NCI-H1436 treated with DMSO at 0.1 percent for 48 hours (cell line): ENCODE measurements around the gene HEPN1.
"Not testable (repeated sequence)": the region's sequence is repeated elsewhere in the genome, so short reads cannot be mapped to it uniquely, and the experiment has no call there.

Experiments used
- DNase-seq: peaks from one replicate; lab custom pipeline; 2025; lab: John Stamatoyannopoulos, UW

Gene HEPN1

DNA sequence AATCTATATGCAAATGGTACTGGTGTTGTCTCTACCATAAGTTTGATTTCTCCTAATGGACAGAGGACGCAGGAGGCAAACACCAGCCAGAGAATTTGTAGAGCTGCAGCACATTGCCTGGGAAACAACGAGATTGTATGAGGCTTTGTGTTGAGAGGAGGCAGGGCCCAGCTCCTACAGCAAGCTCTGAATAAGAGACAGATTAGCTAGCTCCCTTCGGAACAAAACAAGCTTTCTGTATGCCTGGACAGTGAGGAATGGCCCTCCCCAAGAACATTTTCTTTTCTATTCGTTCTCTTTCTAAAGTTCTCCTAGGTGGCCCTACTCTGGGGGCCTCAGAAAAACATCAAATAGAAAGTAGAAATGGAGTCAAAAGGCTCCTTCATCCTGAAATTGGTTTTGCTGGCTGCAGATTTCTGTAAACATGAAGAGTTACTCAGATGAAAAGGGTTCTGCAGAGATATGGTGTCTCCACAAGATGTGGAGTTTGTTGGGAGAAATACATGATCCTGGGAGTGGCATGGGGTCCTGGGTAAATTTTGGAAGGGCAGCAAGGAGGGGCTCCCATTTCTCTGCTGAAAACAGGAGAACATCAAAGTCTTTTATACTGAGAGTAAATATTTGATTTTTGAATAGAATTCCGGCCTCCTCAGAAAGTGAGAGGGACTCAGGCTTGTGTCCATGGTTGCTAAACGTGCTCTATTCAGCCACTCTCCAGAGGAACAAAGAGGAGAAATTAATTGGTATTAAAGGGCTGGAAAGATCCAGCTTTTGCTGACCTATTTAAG, 23.6 kb downstream of the HEPN1 start:
- no peak for DNase-seq

- DNase-seq, result no peak
Measured at GRCh38 chr11:124943254-124943616, 24.2 kb downstream of the HEPN1 start.

DNA sequence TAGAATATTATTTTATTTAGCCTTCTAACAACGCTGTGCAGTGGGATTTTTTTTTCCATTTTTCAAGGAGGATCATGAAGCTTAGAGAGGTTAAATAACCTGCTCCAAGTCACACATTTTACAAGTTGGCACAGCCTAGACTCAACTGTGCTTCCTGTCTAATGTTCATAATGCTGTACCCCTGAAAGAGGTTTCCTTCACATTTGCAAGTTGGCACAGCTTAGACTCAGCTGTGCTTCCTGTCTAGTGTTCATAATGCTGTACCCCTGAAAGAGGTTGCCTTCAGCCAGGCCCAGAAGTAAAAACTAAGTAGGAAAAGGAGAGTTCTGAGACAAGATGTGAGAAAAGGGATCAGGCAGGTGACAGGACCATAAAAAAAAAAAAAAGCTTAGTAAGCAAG, 24.7 kb downstream of the HEPN1 start:
- DNase-seq, result no peak

DNA sequence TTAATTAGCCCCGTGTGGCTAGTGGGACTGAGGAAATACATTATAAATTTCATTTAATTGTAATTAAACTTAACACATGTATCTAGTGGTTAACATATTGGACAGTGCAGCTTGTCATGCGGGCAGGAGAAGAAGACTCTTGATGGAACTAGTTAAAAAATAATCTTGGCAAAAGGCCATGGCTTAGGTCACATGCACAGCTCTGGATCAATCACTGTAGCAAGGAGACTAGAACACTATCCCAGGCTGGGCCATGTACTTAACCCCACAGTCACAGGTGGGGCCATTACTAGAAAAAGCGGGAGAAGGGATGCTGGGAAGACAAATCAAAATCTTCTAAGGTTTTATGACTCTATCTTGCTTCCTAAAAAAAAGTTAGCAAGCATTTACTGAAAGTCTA, 25.5 kb downstream of the HEPN1 start:
- DNase-seq, result no peak

DNA sequence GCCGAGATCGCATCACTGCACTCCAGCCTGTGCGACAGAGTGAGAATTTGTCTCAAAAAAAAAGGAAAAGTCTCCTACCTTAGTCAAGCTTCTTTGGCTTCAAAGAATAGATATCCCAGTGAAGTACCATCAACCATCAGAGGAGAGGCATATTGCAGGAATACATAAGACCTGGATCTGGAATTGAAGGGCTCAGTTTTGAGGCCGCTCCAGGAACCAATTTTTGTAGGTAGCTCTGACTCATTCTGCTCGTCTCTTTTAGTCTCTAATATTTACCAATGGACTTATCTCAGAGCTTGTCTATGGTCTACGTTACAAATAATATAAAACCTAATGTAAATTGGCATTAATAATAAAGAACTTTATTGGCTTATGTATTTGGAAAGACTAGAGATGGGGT, 26.8 kb downstream of the HEPN1 start:
- no peak for DNase-seq

DNA sequence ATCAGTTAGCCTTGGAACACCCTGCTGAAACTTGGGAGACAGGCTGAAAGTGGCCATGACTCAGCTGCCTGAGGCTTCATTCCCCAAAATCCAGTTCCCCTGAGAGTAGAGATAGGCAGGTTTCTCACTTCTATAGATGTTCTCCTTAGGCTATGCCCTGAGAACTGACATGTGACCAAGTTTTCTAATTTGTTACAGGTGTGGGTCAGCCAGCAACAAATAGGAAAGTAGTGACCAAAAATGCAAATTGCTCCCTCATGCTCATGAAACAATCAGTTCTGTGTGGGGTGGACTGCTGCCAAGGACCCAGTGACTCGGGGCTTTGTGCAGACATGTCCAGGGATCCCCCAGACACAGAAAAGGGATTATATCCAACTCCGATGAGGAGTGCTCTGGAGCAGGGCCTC, 27.7 kb downstream of the HEPN1 start:
- no peak for DNase-seq

DNA sequence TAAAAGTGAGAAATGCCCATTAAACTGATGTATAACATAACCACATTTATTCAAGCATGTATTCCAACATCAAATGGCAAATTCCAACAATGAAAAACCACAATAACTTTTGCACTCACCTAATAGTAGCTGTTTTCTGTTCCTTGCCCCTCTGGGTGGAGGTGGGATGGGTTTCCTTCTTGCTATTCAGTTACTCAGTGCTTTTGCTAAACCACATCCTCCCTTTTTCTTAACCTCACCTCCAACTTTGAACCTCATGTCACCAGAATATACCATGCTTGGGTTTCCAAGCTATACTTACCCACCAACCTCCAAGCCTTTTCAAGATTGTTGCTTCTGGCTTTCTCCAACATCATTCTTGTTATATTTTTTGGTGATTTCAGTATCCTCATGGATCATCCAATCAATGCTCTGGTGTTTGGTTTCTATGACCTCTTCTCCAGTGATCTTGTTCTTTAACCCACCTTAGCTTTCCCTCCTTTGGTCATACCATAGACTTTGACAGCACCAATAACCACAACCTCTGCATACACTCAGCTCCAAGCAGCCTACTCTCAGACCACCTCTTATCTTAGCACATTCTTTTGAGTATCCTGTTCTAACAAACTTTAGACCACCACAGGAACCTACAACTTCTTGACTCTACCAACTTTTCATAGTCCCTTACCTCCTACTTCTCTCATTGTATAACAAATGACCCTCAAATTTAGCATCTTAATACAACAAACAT, 31.7 kb downstream of the HEPN1 start:
- DNase-seq, result no peak

GRCh38 chr11:124951341-124951740, 32.3 kb downstream of the HEPN1 start:
- no peak for DNase-seq

GRCh38 chr11:124953753-124954589, 34.9 kb downstream of the HEPN1 start, which contains the start of gene CCDC15:
CCDC15 (plus strand) TSS chr11:124954202; CDS start chr11:124954733, 531 bp downstream.
- DNase-seq, result peak; percentile 56

GRCh38 chr11:124954590-124954955, 35.5 kb downstream of the HEPN1 start:
- DNase-seq, result no peak

DNA sequence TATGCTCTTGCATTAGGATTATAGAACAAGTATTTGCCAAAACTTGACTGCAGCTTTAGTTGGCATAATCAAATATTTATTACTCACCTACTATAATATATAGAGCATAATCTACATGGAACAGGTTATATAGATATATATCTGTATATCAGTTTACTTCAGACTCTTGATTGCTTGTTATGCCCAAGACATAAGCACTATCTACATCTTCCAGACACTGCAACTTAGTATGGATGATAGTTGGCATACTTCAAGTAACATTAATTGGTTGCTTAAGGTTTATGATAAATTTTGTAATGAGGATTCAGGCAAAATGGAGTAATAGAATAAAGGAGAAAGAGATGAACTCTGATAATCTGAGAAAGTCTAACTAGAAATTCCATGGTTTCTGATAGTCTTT, 36.0 kb downstream of the HEPN1 start:
- DNase-seq, result no peak

DNA sequence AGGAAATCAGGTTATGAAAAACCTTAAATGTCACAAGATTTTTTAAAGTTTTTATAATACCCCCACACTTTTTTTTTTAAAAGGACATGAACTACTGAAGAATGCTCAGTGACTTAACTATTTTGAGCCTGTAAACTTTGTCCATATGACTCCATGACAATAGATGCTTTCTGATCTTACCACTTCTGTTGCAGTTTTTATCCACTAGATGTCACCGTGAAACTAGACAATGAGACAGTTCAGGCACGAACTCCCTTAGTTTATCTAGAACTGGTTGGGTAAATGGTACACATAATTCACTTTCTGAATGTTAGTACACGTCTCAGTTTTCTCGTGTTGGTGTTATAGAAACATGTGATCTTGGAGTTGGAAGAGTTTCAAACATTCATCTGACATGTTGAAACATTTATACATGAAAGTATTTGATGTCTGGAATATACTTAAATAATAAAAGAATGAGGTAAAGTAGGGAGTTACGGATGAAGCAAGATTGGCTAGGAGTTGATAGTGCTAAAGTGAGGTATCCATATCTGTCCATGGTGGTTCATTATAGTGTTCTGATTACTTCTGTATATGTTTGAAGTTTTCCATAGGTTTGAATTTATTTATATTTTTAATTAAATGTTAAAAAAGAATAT, 43.0 kb downstream of the HEPN1 start:
- peak; percentile 10 for DNase-seq

DNA sequence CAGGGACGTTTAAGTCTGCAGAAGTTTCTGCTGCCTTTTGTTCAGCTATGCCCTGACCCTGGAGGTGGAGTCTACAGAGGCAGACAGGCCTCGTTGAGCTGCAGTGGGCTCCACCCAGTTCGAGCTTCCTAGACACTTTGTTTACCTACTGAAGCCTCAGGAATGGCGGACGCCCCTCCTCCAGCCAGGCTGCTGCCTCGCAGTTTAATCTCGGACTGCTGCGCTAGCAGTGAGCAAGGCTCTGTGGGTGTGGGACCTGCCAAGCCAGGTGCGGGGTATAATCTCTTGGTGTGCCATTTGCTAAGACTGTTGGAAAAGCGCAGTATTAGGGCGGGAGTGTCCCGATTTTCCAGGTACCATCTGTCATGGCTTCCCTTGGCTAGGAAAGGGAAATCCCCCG, 49.1 kb downstream of the HEPN1 start:
- not testable (repeated sequence) for DNase-seq
